ENCODE data around the gene ZNF280C. TPM values are rescaled to one million over a fixed set of nuclear protein-coding genes. Genes with fewer than 3 reads are reported as not detected.
"Not testable (repeated sequence)": the region's sequence is repeated elsewhere in the genome, so short reads cannot be mapped to it uniquely, and the experiment has no call there.

Gene ZNF280C
- total RNA-seq, 1 donor from 2014 or later: 3.4 TPM

GRCh38 chrX:130285710-130286109, 17.0 kb upstream of the ZNF280C start:
- DNase-seq (ENCODE audit: low spot score): no peak
- H3K4me3 Mint-ChIP-seq (ENCODE audit: unreplicated experiment): no peak overlapping the region
- no peaks in the 10 kb centered on the region for H3K36me3 Mint-ChIP-seq (ENCODE audit: low read depth)
- no peak for TF ChIP-seq CTCF (IDR thresholded peaks at IDR 0.05)
- no peaks in the 10 kb centered on the region for H3K4me1 Mint-ChIP-seq (ENCODE audit: low read depth)
- H3K9me3 Mint-ChIP-seq (ENCODE audit: low read depth): peaks cover 3% of the 10 kb centered on the region
- no peaks in the 10 kb centered on the region for H3K27me3 Mint-ChIP-seq (ENCODE audit: low read depth)
- H3K27ac Mint-ChIP-seq (ENCODE audit: unreplicated experiment): no peak overlapping the region

GRCh38 chrX:130285069-130285620, 16.4 kb upstream of the ZNF280C start:
- H3K4me1 Mint-ChIP-seq (ENCODE audit: low read depth): no peaks in the 10 kb centered on the region
- no peak overlapping the region for H3K27ac Mint-ChIP-seq (ENCODE audit: unreplicated experiment)
- TF ChIP-seq CTCF (IDR thresholded peaks at IDR 0.05): no peak
- no peak overlapping the region for H3K4me3 Mint-ChIP-seq (ENCODE audit: unreplicated experiment)
- H3K36me3 Mint-ChIP-seq (ENCODE audit: low read depth): no peaks in the 10 kb centered on the region
- DNase-seq (ENCODE audit: low spot score): no peak
- H3K9me3 Mint-ChIP-seq (ENCODE audit: low read depth): peaks cover 3% of the 10 kb centered on the region
- no peaks in the 10 kb centered on the region for H3K27me3 Mint-ChIP-seq (ENCODE audit: low read depth)

- no peak for DNase-seq (ENCODE audit: low spot score)
- H3K9me3 Mint-ChIP-seq (ENCODE audit: low read depth): no peaks in the 10 kb centered on the region
- no peak overlapping the region for H3K27ac Mint-ChIP-seq (ENCODE audit: unreplicated experiment)
- H3K36me3 Mint-ChIP-seq (ENCODE audit: low read depth): no peaks in the 10 kb centered on the region
- no peak for TF ChIP-seq CTCF (IDR thresholded peaks at IDR 0.05)
- H3K4me1 Mint-ChIP-seq (ENCODE audit: low read depth): no peaks in the 10 kb centered on the region
- H3K4me3 Mint-ChIP-seq (ENCODE audit: unreplicated experiment): no peak overlapping the region
- no peaks in the 10 kb centered on the region for H3K27me3 Mint-ChIP-seq (ENCODE audit: low read depth)
Measured at GRCh38 chrX:130282151-130282550, 13.5 kb upstream of the ZNF280C start.

- DNase-seq (ENCODE audit: low spot score): no peak
- Mint-ChIP-seq H3K4me3 (ENCODE audit: unreplicated experiment) (no peak overlapping the region), H3K27me3 (ENCODE audit: low read depth) (no peaks in the 10 kb centered on the region), H3K4me1 (ENCODE audit: low read depth) (no peaks in the 10 kb centered on the region), H3K9me3 (ENCODE audit: low read depth) (no peaks in the 10 kb centered on the region), H3K27ac (ENCODE audit: unreplicated experiment) (no peak overlapping the region), H3K36me3 (ENCODE audit: low read depth) (no peaks in the 10 kb centered on the region)
- no peak for TF ChIP-seq CTCF (IDR thresholded peaks at IDR 0.05)
Measured at GRCh38 chrX:130280901-130281300, 12.2 kb upstream of the ZNF280C start.

GRCh38 chrX:130272253-130272652, 3.6 kb upstream of the ZNF280C start:
- H3K36me3 Mint-ChIP-seq (ENCODE audit: low read depth); DNase-seq (ENCODE audit: low spot score); H3K4me3 Mint-ChIP-seq (ENCODE audit: unreplicated experiment); H3K9me3 Mint-ChIP-seq (ENCODE audit: low read depth); H3K4me1 Mint-ChIP-seq (ENCODE audit: low read depth); H3K27ac Mint-ChIP-seq (ENCODE audit: unreplicated experiment); H3K27me3 Mint-ChIP-seq (ENCODE audit: low read depth): not testable (repeated sequence)

- DNase-seq (ENCODE audit: low spot score); H3K9me3 Mint-ChIP-seq (ENCODE audit: low read depth); H3K36me3 Mint-ChIP-seq (ENCODE audit: low read depth); H3K27me3 Mint-ChIP-seq (ENCODE audit: low read depth); H3K4me3 Mint-ChIP-seq (ENCODE audit: unreplicated experiment); H3K27ac Mint-ChIP-seq (ENCODE audit: unreplicated experiment): not testable (repeated sequence)
- peaks cover 16% of the 10 kb centered on the region for H3K4me1 Mint-ChIP-seq (ENCODE audit: low read depth)
Measured at GRCh38 chrX:130269391-130269790, 692 bp upstream of the ZNF280C start.

Measured in chondrocyte (in vitro differentiated cells).